GM13977 (cell line): ENCODE measurements around the gene KRTAP29-1.

Source experiments
- DNase-seq: peaks from one replicate; pipeline ENCODE4 v3.0.0; 2012; ENCODE audit warnings: low spot score
- in situ Hi-C: fragments of 300-500 bp; cut with MboI; formaldehyde crosslinking; loops from one replicate; pipeline ENCODE4 v1.12.0; 2022; ENCODE audit warnings: low sequenced_read_pairs, low pct_unique_long_range_greater_than_20kb, mixed read lengths, inconsistent platforms; ENCODE audit not compliant: unreplicated experiment
- TF ChIP-seq, protein P1 (sequence below): IDR thresholded peaks from 2 replicates; pipeline ENCODE4 v1.5.1; 2012; ENCODE audit warnings: mild to moderate bottlenecking, control low read depth; ENCODE audit not compliant: insufficient read depth; ENCODE audit errors: extremely low read depth, missing control alignments

KRTAP29-1 gene

DNA sequence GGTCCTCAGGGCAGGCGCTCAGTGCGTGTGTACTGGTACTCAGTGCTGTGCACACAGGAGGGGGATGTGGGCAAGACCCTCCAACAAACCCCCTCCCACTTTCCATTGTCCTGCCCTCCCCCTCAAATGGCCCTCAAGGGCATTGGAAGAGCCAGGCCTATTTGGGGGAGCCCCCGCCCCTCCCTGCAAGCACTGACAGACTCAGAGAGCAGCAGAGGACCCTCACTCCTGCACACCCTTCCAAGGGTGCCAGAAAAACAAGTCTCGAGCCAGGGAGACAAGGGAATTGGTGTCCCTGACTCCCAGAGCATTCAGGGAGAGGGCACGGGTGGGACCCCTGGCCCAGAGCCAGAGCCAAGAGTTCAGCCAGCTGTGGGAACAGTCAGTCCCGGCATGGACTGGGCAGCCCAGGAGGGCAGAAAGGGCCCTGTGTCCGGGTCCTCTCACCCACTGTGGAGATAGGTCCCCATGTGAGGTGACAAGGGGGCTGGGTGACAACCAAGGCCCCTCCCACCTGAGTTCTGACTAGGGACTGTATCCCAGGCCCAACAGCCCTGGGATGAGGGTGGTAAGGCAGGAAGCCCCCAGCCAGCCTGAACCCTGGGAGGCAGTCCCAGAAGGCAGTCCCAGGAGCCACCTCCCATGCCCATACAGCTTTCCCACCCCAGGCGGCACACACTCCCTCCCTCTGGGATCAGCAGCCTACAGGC, 24.9 kb upstream of the KRTAP29-1 start:
- TF ChIP-seq, protein P1, sequence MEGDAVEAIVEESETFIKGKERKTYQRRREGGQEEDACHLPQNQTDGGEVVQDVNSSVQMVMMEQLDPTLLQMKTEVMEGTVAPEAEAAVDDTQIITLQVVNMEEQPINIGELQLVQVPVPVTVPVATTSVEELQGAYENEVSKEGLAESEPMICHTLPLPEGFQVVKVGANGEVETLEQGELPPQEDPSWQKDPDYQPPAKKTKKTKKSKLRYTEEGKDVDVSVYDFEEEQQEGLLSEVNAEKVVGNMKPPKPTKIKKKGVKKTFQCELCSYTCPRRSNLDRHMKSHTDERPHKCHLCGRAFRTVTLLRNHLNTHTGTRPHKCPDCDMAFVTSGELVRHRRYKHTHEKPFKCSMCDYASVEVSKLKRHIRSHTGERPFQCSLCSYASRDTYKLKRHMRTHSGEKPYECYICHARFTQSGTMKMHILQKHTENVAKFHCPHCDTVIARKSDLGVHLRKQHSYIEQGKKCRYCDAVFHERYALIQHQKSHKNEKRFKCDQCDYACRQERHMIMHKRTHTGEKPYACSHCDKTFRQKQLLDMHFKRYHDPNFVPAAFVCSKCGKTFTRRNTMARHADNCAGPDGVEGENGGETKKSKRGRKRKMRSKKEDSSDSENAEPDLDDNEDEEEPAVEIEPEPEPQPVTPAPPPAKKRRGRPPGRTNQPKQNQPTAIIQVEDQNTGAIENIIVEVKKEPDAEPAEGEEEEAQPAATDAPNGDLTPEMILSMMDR, result no peak
- DNase-seq, result no peak
- in situ Hi-C loops, result no loop called here

DNA sequence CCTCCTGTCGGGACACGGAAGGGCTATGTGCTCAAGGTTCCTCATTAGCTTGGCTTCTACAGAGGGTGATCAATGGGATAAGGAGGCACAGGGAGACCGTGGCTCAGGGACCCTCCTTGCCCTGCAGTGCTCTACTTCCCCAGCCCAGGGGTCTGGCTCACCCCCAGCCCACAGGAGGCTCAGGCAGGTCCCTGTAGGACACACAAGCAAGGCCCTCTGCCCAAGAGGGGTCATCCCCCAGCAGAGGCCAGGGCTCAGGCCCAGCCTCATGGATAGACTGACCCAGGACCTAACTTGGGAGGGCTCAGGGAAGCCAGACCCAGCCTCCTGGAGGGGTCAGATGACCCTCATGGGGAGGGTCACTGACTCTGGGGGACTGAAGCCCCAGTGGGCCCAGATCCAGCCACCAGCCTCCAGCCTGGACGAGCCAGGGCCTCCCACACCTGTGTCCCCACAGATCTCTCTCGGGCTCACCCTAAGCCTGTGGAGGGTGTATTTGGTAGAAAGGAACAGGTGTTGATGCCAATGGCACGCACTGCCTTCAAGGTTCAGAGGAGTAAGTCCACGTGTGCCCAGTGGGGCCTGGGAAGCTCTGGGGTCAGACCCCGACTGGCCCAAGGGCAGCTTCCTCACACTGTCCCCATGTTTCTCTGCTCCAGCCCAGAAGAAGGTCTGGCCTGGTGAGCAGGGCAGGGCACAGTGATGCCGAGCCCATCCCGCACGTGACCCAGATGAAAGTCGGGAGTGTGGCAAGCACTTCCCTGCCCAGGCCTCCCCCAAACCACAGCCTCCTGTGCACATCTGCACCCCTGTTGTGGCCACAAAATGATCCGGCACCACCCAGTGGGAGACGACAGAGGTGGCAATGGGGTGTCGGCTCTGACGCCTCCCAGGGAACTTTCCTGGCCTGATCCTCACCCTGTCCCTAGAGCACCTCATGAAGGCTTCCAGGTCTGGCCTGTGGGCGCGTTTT, 23.8 kb upstream of the KRTAP29-1 start:
- DNase-seq, result no peak
- TF ChIP-seq, protein P1, result no peak
- in situ Hi-C loops, result no loop called here

DNA sequence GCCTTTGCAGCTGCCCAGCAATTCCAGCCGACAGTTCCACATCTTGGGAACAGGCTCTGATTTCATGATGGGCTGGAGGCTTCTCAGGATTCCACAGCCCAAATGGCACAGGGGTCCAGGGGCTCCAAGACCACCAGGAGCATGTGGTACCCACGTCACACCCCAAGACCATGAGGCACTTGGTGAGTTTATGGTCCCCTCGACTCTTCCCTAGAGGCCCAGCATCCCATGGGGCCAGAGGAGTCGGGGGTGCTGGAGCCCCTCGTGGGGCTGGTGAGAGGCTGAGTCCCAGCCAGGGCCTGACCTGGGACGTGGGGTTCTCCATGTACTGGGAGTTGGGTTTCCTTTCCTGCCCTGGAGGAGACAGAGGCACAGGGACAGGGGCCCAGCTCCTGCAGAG, 23.0 kb upstream of the KRTAP29-1 start:
- no peak for DNase-seq
- TF ChIP-seq, protein P1, result no peak
- in situ Hi-C loops, result no loop called here

DNA sequence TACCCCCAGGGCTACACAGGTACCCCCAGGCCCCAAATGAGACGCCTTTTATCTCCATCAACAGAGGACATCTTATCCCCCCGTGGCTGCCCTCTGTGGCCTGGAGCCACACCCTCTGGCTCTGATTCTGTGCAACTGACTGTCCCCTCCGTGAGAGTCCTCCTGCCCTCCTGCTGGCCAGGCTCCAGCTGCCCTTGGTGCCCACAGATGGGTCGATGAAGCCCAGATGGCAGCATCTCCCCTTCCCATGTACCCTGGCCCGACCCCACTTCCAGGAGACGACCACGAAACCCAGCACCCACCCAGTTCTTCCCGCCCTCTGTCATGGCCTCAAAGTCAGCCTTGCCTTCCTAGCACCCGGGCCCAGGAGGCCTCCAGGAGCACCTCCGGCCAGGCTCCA, 22.5 kb upstream of the KRTAP29-1 start:
- no peak for DNase-seq
- TF ChIP-seq, protein P1, result no peak
- in situ Hi-C loops, result no loop called here

DNA sequence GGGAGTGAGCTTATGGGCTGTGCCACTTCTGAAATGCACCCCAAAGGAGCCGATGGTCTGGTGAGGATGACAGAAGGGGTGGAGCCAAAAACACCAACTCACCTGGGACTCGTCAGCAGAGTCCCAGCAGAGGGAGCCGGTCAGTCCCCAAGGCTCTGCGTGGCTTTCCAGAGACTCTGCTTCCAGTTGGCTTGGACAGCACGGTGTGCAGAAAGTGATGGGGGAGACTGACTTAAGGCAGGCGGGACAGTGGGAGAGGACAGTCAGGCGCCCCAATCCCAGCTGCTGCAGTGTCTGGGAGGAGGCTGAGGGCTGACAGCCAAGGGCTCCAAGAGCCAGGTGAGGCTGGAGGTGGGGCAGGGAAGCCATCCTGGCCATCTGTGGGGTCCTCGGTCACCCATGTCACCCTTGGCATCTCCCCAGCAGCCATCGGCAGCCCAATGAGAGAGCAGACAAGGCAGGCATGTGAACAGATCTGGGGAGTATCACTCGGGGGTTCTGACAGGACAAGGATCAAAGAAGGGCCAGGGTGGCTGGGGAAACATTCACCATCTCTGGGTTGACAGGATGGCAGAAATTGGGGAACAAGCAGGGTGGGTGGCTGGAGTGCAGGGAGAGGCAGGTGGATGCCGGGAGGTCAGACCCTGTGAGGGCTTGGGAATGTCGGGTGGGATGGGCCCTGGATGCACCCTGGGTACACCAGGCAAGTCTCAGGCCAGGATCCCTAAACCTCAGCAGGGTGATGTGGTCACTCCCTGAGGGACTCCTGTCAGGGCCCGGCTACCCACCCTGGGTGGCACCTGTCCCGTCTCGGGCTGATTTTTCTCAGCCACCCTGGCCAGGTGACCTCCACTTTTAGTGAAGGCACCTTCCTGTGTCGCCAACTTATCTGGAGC, 21.8 kb upstream of the KRTAP29-1 start:
- in situ Hi-C loops, result no loop called here
- TF ChIP-seq, protein P1, result no peak
- no peak for DNase-seq
